Kidney epithelial cell (primary cell): ENCODE results near the gene BAMBI. TPM values are rescaled to one million over a fixed set of nuclear protein-coding genes. Genes with fewer than 3 reads are reported as not detected.

Experiments used
- DNase-seq: peaks from one replicate; pipeline ENCODE4 v3.0.0-alpha.2; 2010; ENCODE audit warnings: low read depth
- H3K27me3 ChIP-seq: 2 replicates; pipeline ENCODE4 v1.6.0; 2011; ENCODE audit warnings: low read length; ENCODE audit not compliant: control insufficient read depth, insufficient read depth
- H3K36me3 ChIP-seq: 2 replicates; pipeline ENCODE4 v1.5.1; 2011; ENCODE audit warnings: low read length; ENCODE audit not compliant: control insufficient read depth, insufficient read depth
- H3K4me3 ChIP-seq: 2 replicates; pipeline ENCODE4 v1.5.1; 2011; ENCODE audit warnings: low read depth, mild to moderate bottlenecking, control low read depth, low read length
- CTCF ChIP-seq: IDR thresholded peaks from 2 replicates; pipeline ENCODE4 v1.5.1; 2011; ENCODE audit warnings: mild to moderate bottlenecking, moderate library complexity, low read length, control low read depth, inconsistent platforms; ENCODE audit not compliant: insufficient read depth, poor library complexity, severe bottlenecking
- total RNA-seq: library from RNA; depleted of rRNA; stranded (reverse); fragments of >200 nt; gene quantifications from 2 replicates; pipeline ENCODE4 v1.2.3, GENCODE V29; 2015

The BAMBI gene
- total RNA-seq, 1 donor from 2014 or later = 28.5 TPM

DNA sequence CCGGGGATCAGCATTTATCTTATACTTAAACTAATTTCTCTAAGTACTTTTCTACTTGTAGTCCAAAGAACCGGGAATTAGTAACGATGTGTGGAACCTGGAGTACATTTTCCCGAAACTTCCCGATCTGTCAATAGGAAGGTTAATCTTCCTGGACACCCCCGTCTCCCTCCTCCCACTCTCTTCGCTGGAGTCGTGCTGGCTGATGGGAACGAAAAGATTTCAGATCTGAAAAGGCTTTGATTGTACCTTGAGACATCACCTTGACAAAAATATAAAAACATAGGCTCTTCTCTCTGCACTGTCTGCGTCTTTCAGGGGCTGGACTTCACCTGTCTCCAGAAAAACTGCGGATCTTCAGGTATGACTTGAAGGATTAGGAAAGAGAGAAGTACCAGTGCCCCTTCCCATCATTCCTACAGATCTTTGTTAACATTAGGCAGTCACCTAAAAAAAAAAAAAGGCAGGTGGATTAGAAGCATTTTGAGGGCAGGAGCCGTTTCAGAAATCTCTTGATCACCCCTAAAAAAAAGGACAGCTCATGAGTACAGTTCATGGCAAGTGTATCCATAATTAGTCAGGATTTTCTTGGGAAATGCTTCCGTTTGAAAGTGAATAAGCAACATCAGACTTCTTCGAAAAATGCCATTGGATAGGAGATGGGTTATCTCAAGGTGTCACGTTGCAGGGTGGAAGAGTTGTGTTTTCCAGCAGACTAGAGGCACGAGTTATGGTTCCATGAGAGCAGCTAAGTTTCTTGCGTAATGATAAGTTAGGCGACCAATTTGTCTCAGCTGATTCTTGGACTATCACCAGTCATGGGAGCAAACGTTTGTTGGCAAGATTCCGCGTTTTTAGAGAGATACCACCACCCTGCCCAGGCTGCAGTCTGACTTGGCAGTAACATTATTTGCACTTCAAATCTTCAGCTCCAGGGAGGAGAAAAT lies 7.8 kb upstream of the BAMBI start:
- H3K4me3 ChIP-seq = peak overlapping the region; percentile 46

DNA sequence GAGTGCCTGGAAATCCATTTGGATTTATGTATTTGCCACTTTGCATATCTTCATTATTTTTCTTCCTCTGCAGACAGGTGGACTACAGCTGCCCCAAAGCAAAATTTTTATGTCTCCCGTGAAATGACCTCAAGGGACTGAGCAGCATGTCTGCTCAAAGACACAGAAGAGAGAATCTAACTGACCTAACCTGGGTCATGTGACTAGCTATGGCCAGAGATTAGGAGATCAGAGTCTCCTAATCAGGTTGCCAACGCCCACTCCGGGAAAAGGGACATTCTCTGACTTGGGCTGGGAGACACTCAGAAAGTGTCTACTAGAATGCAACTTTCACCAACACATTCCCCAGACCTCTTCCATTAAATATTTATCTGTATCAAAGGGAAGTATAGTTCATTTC lies 2.5 kb upstream of the BAMBI start:
- TF ChIP-seq CTCF = no peak
- H3K36me3 ChIP-seq = no peaks in the 10 kb centered on the region
- peaks cover 9% of the 10 kb centered on the region for H3K27me3 ChIP-seq

More for the DNA sequence above, 7.8 kb upstream of the BAMBI start:
- no peak for TF ChIP-seq CTCF
- Histone ChIP-seq H3K27me3 (peaks cover 2% of the 10 kb centered on the region), H3K36me3 (no peaks in the 10 kb centered on the region)
- DNase-seq = no peak

GRCh38 chr10:28676326-28676967 lies 874 bp upstream of the BAMBI start:
- TF ChIP-seq CTCF = peak; percentile 23
- Histone ChIP-seq H3K36me3 (no peaks in the 10 kb centered on the region), H3K4me3 (peak overlapping the region; percentile 59), H3K27me3 (peaks cover 7% of the 10 kb centered on the region)
- no peak for DNase-seq

More for the DNA sequence above, 2.5 kb upstream of the BAMBI start:
- no peak overlapping the region for H3K4me3 ChIP-seq
- DNase-seq = no peak

GRCh38 chr10:28677888-28678686 lies 766 bp downstream of the BAMBI start:
- Histone ChIP-seq H3K27me3 (peaks cover 7% of the 10 kb centered on the region), H3K36me3 (no peaks in the 10 kb centered on the region), H3K4me3 (peak overlapping the region; percentile 89)
- no peak for DNase-seq
- no peak for TF ChIP-seq CTCF

- TF ChIP-seq CTCF = no peak
- no peak for DNase-seq
- Histone ChIP-seq H3K27me3 (peaks cover 7% of the 10 kb centered on the region), H3K36me3 (no peaks in the 10 kb centered on the region), H3K4me3 (peak overlapping the region; percentile 89)
These were observed 1.6 kb downstream of the BAMBI start for GRCh38 chr10:28678687-28679457.
